BJ (cell line): ENCODE measurements around the gene A2ML1. TPM values are rescaled to one million over a fixed set of nuclear protein-coding genes. Genes with fewer than 3 reads are reported as not detected.
A peak's percentile ranks its signal among the peaks of the same experiment; 100 is the strongest.

Source experiments
- CTCF ChIA-PET: fragments of 350-600 bp; formaldehyde crosslinking; extraction: SDS; loops from one replicate; lab custom pipeline; 2021; ENCODE audit warnings: antibody characterized with exemption, inconsistent platforms; lab: Yijun Ruan, JAX
- POLR2A ChIA-PET: fragments of 300-600 bp; sonication (Branson Sonifier 250); formaldehyde crosslinking; extraction: SDS; loops from one replicate; lab custom pipeline; 2021; ENCODE audit warnings: antibody characterized with exemption; lab: Charles Lee
- DNase-seq: peaks from one replicate; pipeline ENCODE4 v3.0.0-alpha.2; 2011; ENCODE audit warnings: low read depth
- H3K27me3 ChIP-seq: 2 replicates; pipeline ENCODE4 v1.6.0; 2011; ENCODE audit warnings: low read length; ENCODE audit not compliant: control insufficient read depth, insufficient read depth
- H3K36me3 ChIP-seq: 2 replicates; pipeline ENCODE4 v1.5.1; 2011; ENCODE audit warnings: low read length; ENCODE audit not compliant: control insufficient read depth, insufficient read depth
- H3K4me3 ChIP-seq: 2 replicates; pipeline ENCODE4 v1.5.1; 2011; ENCODE audit warnings: low read depth, mild to moderate bottlenecking, control low read depth, low read length
- CTCF ChIP-seq: IDR thresholded peaks from 2 replicates; pipeline ENCODE4 v1.5.1; 2011; ENCODE audit warnings: low read depth, mild to moderate bottlenecking, control low read depth, inconsistent platforms, low read length, moderate library complexity; ENCODE audit not compliant: insufficient read depth
- polyA plus RNA-seq: library from polyadenylated mRNA; depleted of rRNA; stranded (reverse); fragments of >200 nt; gene quantifications from 2 replicates; pipeline ENCODE4 v1.2.3, GENCODE V29; 2011

The A2ML1 gene
- polyA plus RNA-seq, 1 experiment = not detected

- ChIA-PET CTCF (interaction anchor here (2.1 kb wide), 1 partner anchor 11 kb away, joined by 14 read pairs; no protein-coding TSS in a partner anchor), POLR2A (no interaction called here)
- no peak overlapping the region for H3K4me3 ChIP-seq
- H3K36me3 ChIP-seq = no peaks in the 10 kb centered on the region
- no peak for DNase-seq
- no peaks in the 10 kb centered on the region for H3K27me3 ChIP-seq
- no peak for TF ChIP-seq CTCF
These were observed 48.6 kb downstream of the A2ML1 start for GRCh38 chr12:8871068-8871467.

- H3K36me3 ChIP-seq = no peaks in the 10 kb centered on the region
- H3K27me3 ChIP-seq = no peaks in the 10 kb centered on the region
- DNase-seq = no peak
- H3K4me3 ChIP-seq = no peak overlapping the region
- CTCF ChIA-PET = interaction anchor here (3.3 kb wide), 1 partner anchor 13 kb away, joined by 20 read pairs; no protein-coding TSS in a partner anchor
- no peak for TF ChIP-seq CTCF
- POLR2A ChIA-PET = no interaction called here
These were observed 54.5 kb downstream of the A2ML1 start for GRCh38 chr12:8876887-8877286.

GRCh38 chr12:8886502-8887284, 64.3 kb downstream of the A2ML1 start:
- POLR2A ChIA-PET = no interaction called here

GRCh38 chr12:8887285-8887715, 64.9 kb downstream of the A2ML1 start:
- CTCF ChIA-PET = interaction anchor here (0.9 kb wide), 2 partner anchors 229 to 230 kb away, joined by 3 read pairs; no protein-coding TSS in a partner anchor
- POLR2A ChIA-PET = no interaction called here
- DNase-seq = no peak
- H3K27me3 ChIP-seq = no peaks in the 10 kb centered on the region
- H3K4me3 ChIP-seq = no peak overlapping the region
- no peaks in the 10 kb centered on the region for H3K36me3 ChIP-seq
- TF ChIP-seq CTCF = no peak

More at GRCh38 chr12:8886502-8887284, 64.3 kb downstream of the A2ML1 start:
- Histone ChIP-seq H3K4me3 (no peak overlapping the region), H3K36me3 (no peaks in the 10 kb centered on the region), H3K27me3 (no peaks in the 10 kb centered on the region)
- DNase-seq = no peak
- CTCF ChIA-PET = interaction anchor here (0.9 to 1.8 kb wide), 4 partner anchors 163 to 229 kb away, joined by 3 to 7 read pairs (median 4); no protein-coding TSS in a partner anchor
- TF ChIP-seq CTCF = no peak

GRCh38 chr12:8890313-8891085, 68.1 kb downstream of the A2ML1 start:
- TF ChIP-seq CTCF = peak; percentile 86
- DNase-seq = no peak
- peak overlapping the region; percentile 47 for H3K4me3 ChIP-seq
- ChIA-PET CTCF (interaction anchor here (0.5 to 3.6 kb wide), 48 partner anchors 10 to 440 kb away, joined by 3 to 43 read pairs (median 4); partner anchors contain the start of genes M6PR and PHC1), POLR2A (no interaction called here)
- no peaks in the 10 kb centered on the region for H3K27me3 ChIP-seq
- H3K36me3 ChIP-seq = no peaks in the 10 kb centered on the region
